Measurements from ENCODE around the gene OR1L6.

DNA sequence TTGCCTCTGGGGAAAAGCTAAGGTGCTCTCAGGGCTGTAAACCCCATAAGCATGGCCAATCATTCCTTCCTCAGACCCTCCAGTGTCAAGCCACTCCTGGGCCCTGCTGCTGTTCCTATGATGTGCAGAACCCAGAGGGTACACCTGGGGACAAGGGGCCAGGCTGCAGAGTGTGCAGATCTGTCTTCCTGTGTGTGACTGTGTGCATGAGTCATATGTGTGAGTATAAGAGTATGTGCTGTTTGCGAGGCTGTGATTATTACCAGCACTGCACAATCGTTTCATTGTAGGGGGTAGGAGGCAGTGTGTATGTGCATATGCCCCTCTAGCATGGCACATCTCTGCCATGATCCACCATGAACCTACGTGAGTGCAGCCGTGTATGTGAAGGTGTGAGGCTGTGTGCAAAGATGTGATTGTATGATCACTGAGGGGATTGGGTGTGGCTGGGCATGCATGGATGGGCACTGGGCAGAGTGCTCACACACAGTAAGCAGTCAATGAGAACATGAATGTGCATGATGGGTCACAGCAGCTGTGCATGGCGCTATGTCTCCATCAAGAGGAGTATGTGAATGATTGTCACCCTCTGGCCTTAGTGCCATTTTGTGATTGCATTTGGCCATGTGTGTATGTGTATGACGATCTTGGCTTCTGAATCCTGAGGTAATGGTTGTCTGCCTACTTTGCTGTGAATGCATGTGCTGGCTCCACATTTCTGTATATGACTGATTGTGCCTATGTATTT lies 55.4 kb downstream of the OR1L6 start:
- TF ChIP-seq, protein P1, sequence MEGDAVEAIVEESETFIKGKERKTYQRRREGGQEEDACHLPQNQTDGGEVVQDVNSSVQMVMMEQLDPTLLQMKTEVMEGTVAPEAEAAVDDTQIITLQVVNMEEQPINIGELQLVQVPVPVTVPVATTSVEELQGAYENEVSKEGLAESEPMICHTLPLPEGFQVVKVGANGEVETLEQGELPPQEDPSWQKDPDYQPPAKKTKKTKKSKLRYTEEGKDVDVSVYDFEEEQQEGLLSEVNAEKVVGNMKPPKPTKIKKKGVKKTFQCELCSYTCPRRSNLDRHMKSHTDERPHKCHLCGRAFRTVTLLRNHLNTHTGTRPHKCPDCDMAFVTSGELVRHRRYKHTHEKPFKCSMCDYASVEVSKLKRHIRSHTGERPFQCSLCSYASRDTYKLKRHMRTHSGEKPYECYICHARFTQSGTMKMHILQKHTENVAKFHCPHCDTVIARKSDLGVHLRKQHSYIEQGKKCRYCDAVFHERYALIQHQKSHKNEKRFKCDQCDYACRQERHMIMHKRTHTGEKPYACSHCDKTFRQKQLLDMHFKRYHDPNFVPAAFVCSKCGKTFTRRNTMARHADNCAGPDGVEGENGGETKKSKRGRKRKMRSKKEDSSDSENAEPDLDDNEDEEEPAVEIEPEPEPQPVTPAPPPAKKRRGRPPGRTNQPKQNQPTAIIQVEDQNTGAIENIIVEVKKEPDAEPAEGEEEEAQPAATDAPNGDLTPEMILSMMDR (conservative IDR thresholded peaks at IDR 0.05; ENCODE audit: low read depth, low read length) = no peak
- no peak for TF ChIP-seq EZH2 (IDR thresholded peaks at IDR 0.05; ENCODE audit: low read length, unreplicated experiment)
- TF ChIP-seq EZH2phosphoT487 (IDR thresholded peaks at IDR 0.05; ENCODE audit: borderline replicate concordance, low read length) = no peak
